GM18861 (cell line): Measurements from ENCODE around the gene KCNJ6.

Experiments used
- ATAC-seq: cut with Tn5 transposase; IDR thresholded peaks from one replicate; pipeline ENCODE4 v1.9.1; 2021; ENCODE audit not compliant: unreplicated experiment

KCNJ6 gene

GRCh38 chr21:37827913-37828312 lies 88.3 kb downstream of the KCNJ6 start:
- no peak for ATAC-seq

- no peak for ATAC-seq
These were observed 94.3 kb downstream of the KCNJ6 start for GRCh38 chr21:37821786-37822450.

GRCh38 chr21:37821092-37821491 lies 95.2 kb downstream of the KCNJ6 start:
- no peak for ATAC-seq

- ATAC-seq, result no peak
These were observed 96.9 kb downstream of the KCNJ6 start for GRCh38 chr21:37819372-37819771.

GRCh38 chr21:37817242-37817641 lies 99.0 kb downstream of the KCNJ6 start:
- ATAC-seq, result no peak

GRCh38 chr21:37815893-37816292 lies 100.4 kb downstream of the KCNJ6 start:
- ATAC-seq, result no peak

- ATAC-seq, result no peak
These were observed 104.5 kb downstream of the KCNJ6 start for GRCh38 chr21:37811711-37812110.

GRCh38 chr21:37808261-37808660 lies 108.0 kb downstream of the KCNJ6 start:
- no peak for ATAC-seq

GRCh38 chr21:37805266-37805665 lies 111.0 kb downstream of the KCNJ6 start:
- no peak for ATAC-seq

GRCh38 chr21:37804001-37804400 lies 112.3 kb downstream of the KCNJ6 start:
- ATAC-seq, result no peak

- ATAC-seq, result no peak
These were observed 113.1 kb downstream of the KCNJ6 start for GRCh38 chr21:37803101-37803651.

GRCh38 chr21:37800456-37801061 lies 115.7 kb downstream of the KCNJ6 start:
- no peak for ATAC-seq

GRCh38 chr21:37800057-37800455 lies 116.2 kb downstream of the KCNJ6 start:
- ATAC-seq, result no peak

- no peak for ATAC-seq
These were observed 116.8 kb downstream of the KCNJ6 start for GRCh38 chr21:37799211-37800056.

- ATAC-seq, result no peak
These were observed 118.9 kb downstream of the KCNJ6 start for GRCh38 chr21:37797403-37797802.

- ATAC-seq, result no peak
These were observed 120.2 kb downstream of the KCNJ6 start for GRCh38 chr21:37796011-37796410.

- ATAC-seq, result no peak
These were observed 122.6 kb downstream of the KCNJ6 start for GRCh38 chr21:37793660-37794059.

- ATAC-seq, result no peak
These were observed 124.2 kb downstream of the KCNJ6 start for GRCh38 chr21:37792046-37792445.

GRCh38 chr21:37790905-37791304 lies 125.4 kb downstream of the KCNJ6 start:
- no peak for ATAC-seq

GRCh38 chr21:37788503-37788902 lies 127.8 kb downstream of the KCNJ6 start:
- no peak for ATAC-seq

- no peak for ATAC-seq
These were observed 128.8 kb downstream of the KCNJ6 start for GRCh38 chr21:37787456-37787855.
